H1 (cell line): ENCODE data around the gene RANBP9. TPM values are rescaled to one million over a fixed set of nuclear protein-coding genes. Genes with fewer than 3 reads are reported as not detected.

Source experiments
- CHD2 ChIP-seq: IDR thresholded peaks from 2 replicates; pipeline ENCODE4 v1.6.1; 2012; ENCODE audit warnings: low read length, improper control_type of control experiment
- KDM4A ChIP-seq: IDR thresholded peaks from one replicate; pipeline ENCODE4 v1.7.1; 2012; ENCODE audit warnings: low read depth, mild to moderate bottlenecking, moderate library complexity, low read length, inconsistent platforms; ENCODE audit not compliant: severe bottlenecking
- SUZ12 ChIP-seq: fragments of 200-600 bp; sonication (generic); IDR thresholded peaks from 2 replicates; pipeline ENCODE4 v1.6.1; 2012; ENCODE audit warnings: mild to moderate bottlenecking, inconsistent platforms, low read length, moderate library complexity, mixed read lengths
- polyA plus RNA-seq, 7 experiments: library from polyadenylated mRNA; depleted of rRNA in 3 of 7; stranded (reverse) in 5 of 7; unstranded in 2 of 7; fragments of >200 nt in 5 of 7; fragments of 200-250 nt in 2 of 7; gene quantifications; 1 replicate in 5 of 7; 2 replicates in 1 of 7; 4 replicates in 1 of 7; pipeline versions ENCODE4 v1.2.1 to v1.2.3, GENCODE V29; 2011 to 2013; ENCODE audit warnings: missing spikeins in 2 of 7, mixed read lengths in 2 of 7
- total RNA-seq: library from RNA; stranded (reverse); fragmentation: NEBNext Ultra II Directional; extraction: Animal tissue kit (Norgen Biotek cat#: 25700); gene quantifications from 2 replicates; pipeline ENCODE4 v1.2.1, GENCODE V29; 2021
- TF ChIP-seq, protein P1 (sequence below): IDR thresholded peaks from 2 replicates; pipeline ENCODE4 v1.6.1; 2012; ENCODE audit warnings: inconsistent platforms

Gene RANBP9
- total and polyA plus RNA-seq, 2 of the 8 experiments (the other 6 are each of a cell fraction or from before 2014, with no cell fraction given), result 13.0 to 36.7 TPM

GRCh38 chr6:13733178-13733887 is 21.7 kb upstream of the RANBP9 start (continued):
- TF ChIP-seq KDM4A, result no peak
- TF ChIP-seq, protein P1, sequence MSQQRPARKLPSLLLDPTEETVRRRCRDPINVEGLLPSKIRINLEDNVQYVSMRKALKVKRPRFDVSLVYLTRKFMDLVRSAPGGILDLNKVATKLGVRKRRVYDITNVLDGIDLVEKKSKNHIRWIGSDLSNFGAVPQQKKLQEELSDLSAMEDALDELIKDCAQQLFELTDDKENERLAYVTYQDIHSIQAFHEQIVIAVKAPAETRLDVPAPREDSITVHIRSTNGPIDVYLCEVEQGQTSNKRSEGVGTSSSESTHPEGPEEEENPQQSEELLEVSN, result no peak
- TF ChIP-seq CHD2, result no peak
- no peak for TF ChIP-seq SUZ12
